Endometrium (tissue), 2 donors: ENCODE results near the gene CEBPE.
"Not testable (repeated sequence)": the region's sequence is repeated elsewhere in the genome, so short reads cannot be mapped to it uniquely, and the experiment has no call there.

Source experiments
- FAIRE-seq: peaks from 2 replicates; lab custom pipeline; 2012; peaks lifted over from hg19 to GRCh38; lab: Jason Lieb, UNC
- donor health status: control.
- donor health status: control.

Gene CEBPE

GRCh38 chr14:23120541-23121251 lies 1.6 kb upstream of the CEBPE start:
- FAIRE-seq, result no peak

GRCh38 chr14:23119363-23120327 lies 590 bp upstream of the CEBPE start:
- FAIRE-seq, result no peak

GRCh38 chr14:23117371-23118020 lies 1.6 kb downstream of the CEBPE start:
- FAIRE-seq, result no peak

- no peak for FAIRE-seq
These were observed 3.1 kb downstream of the CEBPE start for GRCh38 chr14:23115918-23116317.

GRCh38 chr14:23115039-23115731 lies 3.9 kb downstream of the CEBPE start:
- no peak for FAIRE-seq

GRCh38 chr14:23114669-23115038 lies 4.4 kb downstream of the CEBPE start:
- FAIRE-seq, result no peak

- no peak for FAIRE-seq
These were observed 5.0 kb downstream of the CEBPE start for GRCh38 chr14:23114120-23114458.

GRCh38 chr14:23113431-23114119 lies 5.5 kb downstream of the CEBPE start:
- FAIRE-seq, result no peak

- no peak for FAIRE-seq
These were observed 6.5 kb downstream of the CEBPE start for GRCh38 chr14:23112359-23113178.

- no peak for FAIRE-seq
These were observed 8.3 kb downstream of the CEBPE start for GRCh38 chr14:23110579-23111365.

- no peak for FAIRE-seq
These were observed 9.3 kb downstream of the CEBPE start for GRCh38 chr14:23109769-23110168.

- FAIRE-seq, result not testable (repeated sequence)
These were observed 10.9 kb downstream of the CEBPE start for GRCh38 chr14:23108169-23108568.

GRCh38 chr14:23107620-23108019 lies 11.4 kb downstream of the CEBPE start:
- not testable (repeated sequence) for FAIRE-seq

GRCh38 chr14:23106747-23107045 lies 12.4 kb downstream of the CEBPE start:
- FAIRE-seq, result no peak

- no peak for FAIRE-seq
These were observed 13.7 kb downstream of the CEBPE start for GRCh38 chr14:23105348-23105824.

- FAIRE-seq, result no peak
These were observed 14.3 kb downstream of the CEBPE start, which contains the start of gene CIROP for GRCh38 chr14:23104591-23105347. Gene CIROP (minus strand): TSS chr14:23104989. CDS start chr14:23104920, 69 bp downstream.

- FAIRE-seq, result no peak
These were observed 14.9 kb downstream of the CEBPE start for GRCh38 chr14:23104070-23104590.

- FAIRE-seq, result no peak
These were observed 15.5 kb downstream of the CEBPE start for GRCh38 chr14:23103581-23103980.

GRCh38 chr14:23102801-23103200 lies 16.3 kb downstream of the CEBPE start:
- no peak for FAIRE-seq
